ENCODE data around the gene ARL8B. TPM values are rescaled to one million over a fixed set of nuclear protein-coding genes. Genes with fewer than 3 reads are reported as not detected.
A peak's percentile ranks its signal among the peaks of the same experiment; 100 is the strongest.

ARL8B gene
- total RNA-seq, 1 donor from 2014 or later, result 90.6 TPM

DNA sequence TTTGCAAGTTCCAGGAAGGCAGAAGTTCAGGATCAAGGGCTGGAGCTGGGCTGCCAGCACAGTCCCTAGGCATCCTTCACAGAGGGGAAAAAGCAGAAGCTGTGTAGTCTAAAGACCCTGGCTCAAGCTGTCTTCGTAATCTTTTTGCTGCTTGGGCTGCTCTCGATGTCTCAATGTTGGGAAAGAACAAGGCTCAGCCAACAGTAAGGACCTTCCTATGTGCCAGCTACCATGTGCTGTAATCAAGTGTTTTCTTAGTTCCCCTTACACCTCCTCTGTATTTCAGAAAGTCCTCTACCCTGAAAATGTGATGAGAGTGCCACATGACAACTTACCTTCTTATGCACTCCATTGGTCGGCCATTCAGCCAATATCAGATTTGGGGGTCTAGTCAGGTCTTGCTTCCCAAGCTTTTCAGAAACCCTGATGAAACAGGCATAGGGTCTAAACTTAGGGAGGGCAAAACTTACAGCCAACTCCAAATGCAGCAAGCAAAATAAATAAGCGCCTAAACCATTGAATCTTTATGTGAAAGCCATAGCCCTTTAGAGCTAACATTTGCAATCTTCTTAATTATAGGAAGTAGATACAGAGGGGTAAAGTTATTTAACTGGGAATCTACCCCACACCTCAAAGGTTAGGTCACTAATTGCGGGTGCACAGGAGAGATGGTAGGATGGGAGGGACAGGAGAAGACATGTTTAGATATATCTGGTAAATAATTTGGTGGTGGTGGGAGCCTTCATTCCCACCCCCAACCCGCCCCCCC, 64.2 kb downstream of the ARL8B start:
- no peaks in the 10 kb centered on the region for H3K27me3 ChIP-seq (ENCODE audit: low read depth)
- H3K9me3 ChIP-seq, result no peaks in the 10 kb centered on the region
- TF ChIP-seq, protein P1, sequence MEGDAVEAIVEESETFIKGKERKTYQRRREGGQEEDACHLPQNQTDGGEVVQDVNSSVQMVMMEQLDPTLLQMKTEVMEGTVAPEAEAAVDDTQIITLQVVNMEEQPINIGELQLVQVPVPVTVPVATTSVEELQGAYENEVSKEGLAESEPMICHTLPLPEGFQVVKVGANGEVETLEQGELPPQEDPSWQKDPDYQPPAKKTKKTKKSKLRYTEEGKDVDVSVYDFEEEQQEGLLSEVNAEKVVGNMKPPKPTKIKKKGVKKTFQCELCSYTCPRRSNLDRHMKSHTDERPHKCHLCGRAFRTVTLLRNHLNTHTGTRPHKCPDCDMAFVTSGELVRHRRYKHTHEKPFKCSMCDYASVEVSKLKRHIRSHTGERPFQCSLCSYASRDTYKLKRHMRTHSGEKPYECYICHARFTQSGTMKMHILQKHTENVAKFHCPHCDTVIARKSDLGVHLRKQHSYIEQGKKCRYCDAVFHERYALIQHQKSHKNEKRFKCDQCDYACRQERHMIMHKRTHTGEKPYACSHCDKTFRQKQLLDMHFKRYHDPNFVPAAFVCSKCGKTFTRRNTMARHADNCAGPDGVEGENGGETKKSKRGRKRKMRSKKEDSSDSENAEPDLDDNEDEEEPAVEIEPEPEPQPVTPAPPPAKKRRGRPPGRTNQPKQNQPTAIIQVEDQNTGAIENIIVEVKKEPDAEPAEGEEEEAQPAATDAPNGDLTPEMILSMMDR (IDR thresholded peaks at IDR 0.05), result no peak
- H3K36me3 ChIP-seq, result peaks cover 15% of the 10 kb centered on the region
- peaks cover 42% of the 10 kb centered on the region for H3K4me1 ChIP-seq
- H3K4me3 ChIP-seq, result peak overlapping the region; percentile 96
- no peak for DNase-seq
- ATAC-seq, result peak in 1 of 2 donors; percentile 1
- H3K27ac ChIP-seq, result peak overlapping the region; percentile 100
- intact Hi-C loops (cut with DNase I), result no loop called here

- intact Hi-C loops (cut with DNase I), result no loop called here
- H3K4me3 ChIP-seq, result peak overlapping the region; percentile 96
- ATAC-seq (no peak), DNase-seq (no peak)
- no peaks in the 10 kb centered on the region for H3K27me3 ChIP-seq (ENCODE audit: low read depth)
- TF ChIP-seq, protein P1 (IDR thresholded peaks at IDR 0.05), result peak; percentile 5
- peaks cover 46% of the 10 kb centered on the region for H3K4me1 ChIP-seq
- peaks cover 10% of the 10 kb centered on the region for H3K36me3 ChIP-seq
- no peaks in the 10 kb centered on the region for H3K9me3 ChIP-seq
- peak overlapping the region; percentile 100 for H3K27ac ChIP-seq
Measured at GRCh38 chr3:5186858-5187155, 64.7 kb downstream of the ARL8B start.

- intact Hi-C loops (cut with DNase I), result no loop called here
- peak; percentile 94 to 97 for ATAC-seq
Measured at GRCh38 chr3:5187156-5187919, 65.2 kb downstream of the ARL8B start, which contains the start of gene EDEM1. Gene EDEM1 (plus strand): TSS chr3:5187707. CDS start chr3:5187806, 99 bp downstream.

DNA sequence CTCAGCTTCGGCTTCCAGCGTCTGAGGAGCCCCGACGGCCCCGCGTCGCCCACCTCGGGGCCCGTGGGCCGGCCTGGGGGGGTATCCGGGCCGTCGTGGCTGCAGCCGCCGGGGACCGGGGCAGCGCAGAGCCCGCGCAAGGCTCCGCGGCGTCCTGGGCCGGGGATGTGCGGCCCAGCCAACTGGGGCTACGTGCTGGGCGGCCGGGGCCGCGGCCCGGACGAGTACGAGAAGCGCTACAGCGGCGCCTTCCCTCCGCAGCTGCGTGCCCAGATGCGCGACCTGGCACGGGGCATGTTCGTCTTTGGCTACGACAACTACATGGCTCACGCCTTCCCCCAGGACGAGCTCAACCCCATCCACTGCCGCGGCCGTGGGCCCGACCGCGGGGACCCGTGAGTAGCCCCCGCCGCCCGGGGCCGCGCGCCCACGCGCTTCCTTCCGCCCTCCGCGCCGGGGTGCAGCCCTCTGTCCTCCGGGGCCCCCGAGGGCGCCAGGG, 65.9 kb downstream of the ARL8B start:
- no peaks in the 10 kb centered on the region for H3K9me3 ChIP-seq
- peaks cover 57% of the 10 kb centered on the region for H3K4me1 ChIP-seq
- intact Hi-C loops (cut with DNase I), result no loop called here
- H3K4me3 ChIP-seq, result peak overlapping the region; percentile 96
- H3K27me3 ChIP-seq (ENCODE audit: low read depth), result no peaks in the 10 kb centered on the region
- peak; percentile 73 for DNase-seq
- peak overlapping the region; percentile 100 for H3K27ac ChIP-seq
- peak; percentile 49 to 54 for ATAC-seq
- TF ChIP-seq, protein P1 (IDR thresholded peaks at IDR 0.05), result no peak
- H3K36me3 ChIP-seq, result no peaks in the 10 kb centered on the region

More at GRCh38 chr3:5187156-5187919, 65.2 kb downstream of the ARL8B start, which contains the start of gene EDEM1:
- peaks cover 51% of the 10 kb centered on the region for H3K4me1 ChIP-seq
- no peaks in the 10 kb centered on the region for H3K27me3 ChIP-seq (ENCODE audit: low read depth)
- no peaks in the 10 kb centered on the region for H3K9me3 ChIP-seq
- peak; percentile 96 for DNase-seq
- TF ChIP-seq, protein P1 (IDR thresholded peaks at IDR 0.05), result peak; percentile 1
- H3K36me3 ChIP-seq, result peaks cover 5% of the 10 kb centered on the region
- H3K27ac ChIP-seq, result peak within 1 kb of the TSS; percentile 100
- peak within 1 kb of the TSS; percentile 96 for H3K4me3 ChIP-seq

- H3K9me3 ChIP-seq, result no peaks in the 10 kb centered on the region
- peak overlapping the region; percentile 96 for H3K4me3 ChIP-seq
- H3K36me3 ChIP-seq, result no peaks in the 10 kb centered on the region
- TF ChIP-seq, protein P1 (IDR thresholded peaks at IDR 0.05), result no peak
- no peaks in the 10 kb centered on the region for H3K27me3 ChIP-seq (ENCODE audit: low read depth)
- intact Hi-C loops (cut with DNase I), result no loop called here
- ATAC-seq, result peak; percentile 57 to 71
- peaks cover 63% of the 10 kb centered on the region for H3K4me1 ChIP-seq
- DNase-seq, result peak; percentile 75
- peak overlapping the region; percentile 100 for H3K27ac ChIP-seq
Measured at GRCh38 chr3:5188419-5189221, 66.5 kb downstream of the ARL8B start.
